HepG2 (cell line): ENCODE measurements around the gene VEGFA. TPM values are rescaled to one million over a fixed set of nuclear protein-coding genes. Genes with fewer than 3 reads are reported as not detected.
A peak's percentile ranks its signal among the peaks of the same experiment; 100 is the strongest.

Experiments used
- ATAC-seq: fragments of 200-7000 bp; cut with Tn5 transposase; 3 replicates; pipeline ENCODE4 v1.9.1; 2020; ENCODE audit warnings: mild to moderate bottlenecking, moderate library complexity
- BruUV-seq: library from RNA; stranded (reverse); fragments of 400-500 nt; replicated peaks from 2 replicates; lab custom pipeline; 2021; lab: Mats Ljungman, UMichigan
- CTCF ChIA-PET: fragments of 300-600 bp; formaldehyde crosslinking; extraction: SDS; loops from one replicate; lab custom pipeline; 2021; ENCODE audit warnings: low total read pairs, inconsistent platforms, low intra/inter-chr PET ratio; lab: Yijun Ruan, JAX
- POLR2A ChIA-PET: fragments of 350-600 bp; sonication (Branson Sonifier 250); formaldehyde crosslinking; loops from one replicate; lab custom pipeline; 2020; ENCODE audit warnings: antibody characterized with exemption, inconsistent platforms; lab: Yijun Ruan, JAX
- DNase-seq: peaks from one replicate; pipeline ENCODE4 v3.0.0-alpha.2; 2015; ENCODE audit warnings: low spot score
- FAIRE-seq: peaks from 3 replicates; lab custom pipeline; 2011; peaks lifted over from hg19 to GRCh38; lab: Jason Lieb, UNC
- H2AFZ ChIP-seq: one replicate; pipeline ENCODE4 v1.6.1; 2011; ENCODE audit warnings: low read length, inconsistent platforms
- H3K27ac ChIP-seq: fragments of 300-600 bp; 3 replicates; pipeline ENCODE4 v1.8.0; 2011; ENCODE audit warnings: mixed run types, mild to moderate bottlenecking, mixed read lengths, low read length, inconsistent platforms; ENCODE audit not compliant: insufficient read depth; ENCODE audit errors: extremely low read length
- H3K27me3 ChIP-seq, 2 experiments: fragments of 200-600 bp in 1 of 2; 2 replicates in 1 of 2; 3 replicates in 1 of 2; pipeline versions ENCODE4 v1.6.0 to v1.8.0; 2011; ENCODE audit warnings: low read length in 2 of 2, mild to moderate bottlenecking in 2 of 2, moderate library complexity in 2 of 2, inconsistent platforms in 1 of 2; ENCODE audit not compliant: insufficient read depth in 2 of 2, control insufficient read depth in 1 of 2
- H3K36me3 ChIP-seq, 2 experiments: fragments of 200-600 bp in 1 of 2; replicated peaks in 1 of 2; 2 replicates in 1 of 2; 3 replicates in 1 of 2; pipeline versions ENCODE4 v1.5.1 to v1.8.0; 2011; ENCODE audit warnings: low read length in 2 of 2, inconsistent platforms in 1 of 2; ENCODE audit not compliant: insufficient read depth in 2 of 2, control insufficient read depth in 1 of 2
- H3K4me1 ChIP-seq: 2 replicates; pipeline ENCODE4 v1.5.1; 2012; ENCODE audit warnings: low read length, inconsistent platforms; ENCODE audit not compliant: insufficient read depth
- H3K4me2 ChIP-seq: 2 replicates; pipeline ENCODE4 v1.6.0; 2011; ENCODE audit warnings: low read depth, low read length, inconsistent platforms
- H3K4me3 ChIP-seq, 3 experiments: fragments of 200-600 bp in 1 of 3; sonication (generic), shearing (Covaris generic) in 1 of 3; replicated peaks in 1 of 3; 2 replicates each; pipeline ENCODE4 v1.5.1; 2011 to 2016; ENCODE audit warnings: low read length in 3 of 3, inconsistent platforms in 2 of 3, low read depth in 2 of 3, mild to moderate bottlenecking in 2 of 3, control low read depth in 1 of 3, mixed read lengths in 1 of 3; ENCODE audit not compliant: insufficient read depth in 1 of 3
- H3K79me2 ChIP-seq: one replicate; pipeline ENCODE4 v1.6.1; 2011; ENCODE audit warnings: low read length, inconsistent platforms; ENCODE audit not compliant: insufficient read depth
- H3K9ac ChIP-seq: 2 replicates; pipeline ENCODE4 v1.6.0; 2011; ENCODE audit warnings: mild to moderate bottlenecking, low read depth, low read length, inconsistent platforms; ENCODE audit not compliant: insufficient read depth
- H3K9me3 ChIP-seq: 2 replicates; pipeline ENCODE4 v1.5.1; 2012; ENCODE audit warnings: mild to moderate bottlenecking, low read length
- H4K20me1 ChIP-seq: 2 replicates; pipeline ENCODE4 v1.6.0; 2011; ENCODE audit warnings: inconsistent platforms, mild to moderate bottlenecking, low read length, moderate library complexity; ENCODE audit not compliant: insufficient read depth
- AGO2 ChIP-seq: fragments of 200-400 bp; formaldehyde crosslinking; optimal IDR thresholded peaks from 2 replicates; pipeline ENCODE3; 2017; ENCODE audit warnings: mild to moderate bottlenecking, low read depth, low read length, moderate library complexity
- DMTF1 ChIP-seq: sonication (generic); formaldehyde crosslinking; IDR thresholded peaks from 2 replicates; pipeline ENCODE4 v1.4.0; 2020; ENCODE audit warnings: mild to moderate bottlenecking, missing genetic modification reagents
- GABPB1 ChIP-seq: IDR thresholded peaks from 2 replicates; pipeline ENCODE4 v1.6.1; 2016; ENCODE audit warnings: mild to moderate bottlenecking, missing genetic modification reagents, moderate library complexity, missing compliant biosample characterization
- GLI4 ChIP-seq: sonication (generic); formaldehyde crosslinking; IDR thresholded peaks from 2 replicates; pipeline ENCODE4 v1.5.1; 2020; ENCODE audit warnings: missing genetic modification reagents, mild to moderate bottlenecking, moderate library complexity, borderline replicate concordance
- HNRNPH1 ChIP-seq: fragments of 200-400 bp; formaldehyde crosslinking; optimal IDR thresholded peaks from 2 replicates; pipeline ENCODE3; 2017; ENCODE audit warnings: mild to moderate bottlenecking, low read depth, low read length
- MIXL1 ChIP-seq: IDR thresholded peaks from 2 replicates; pipeline ENCODE4 v1.6.1; 2016
- MNT ChIP-seq: fragments of 450-650 bp; IDR thresholded peaks from 2 replicates; pipeline ENCODE4 v1.6.1; 2016
- ONECUT2 ChIP-seq: sonication (generic); formaldehyde crosslinking; IDR thresholded peaks from 2 replicates; pipeline ENCODE4 v1.4.0; 2020; ENCODE audit warnings: missing genetic modification reagents
- POLR2G ChIP-seq: fragments of 200-400 bp; formaldehyde crosslinking; IDR thresholded peaks from 2 replicates; pipeline ENCODE4 v1.6.1; 2018; ENCODE audit warnings: mild to moderate bottlenecking, low read depth, low read length, moderate library complexity
- TOE1 ChIP-seq: sonication (generic); formaldehyde crosslinking; IDR thresholded peaks from 2 replicates; pipeline ENCODE4 v1.4.0; 2020; ENCODE audit warnings: mild to moderate bottlenecking, missing genetic modification reagents
- YEATS4 ChIP-seq: sonication (generic); formaldehyde crosslinking; IDR thresholded peaks from 2 replicates; pipeline ENCODE4 v1.4.0; 2020; ENCODE audit warnings: missing genetic modification reagents, borderline replicate concordance
- ZNF18 ChIP-seq: sonication (generic); formaldehyde crosslinking; IDR thresholded peaks from 2 replicates; pipeline ENCODE4 v1.8.0; 2022; ENCODE audit warnings: mild to moderate bottlenecking, missing genetic modification reagents; ENCODE audit not compliant: insufficient replicate concordance
- ZNF205 ChIP-seq: IDR thresholded peaks from 2 replicates; pipeline ENCODE4 v1.6.1; 2018; ENCODE audit warnings: missing biosample characterization, missing genetic modification reagents
- ZNF280D ChIP-seq: sonication (generic); formaldehyde crosslinking; IDR thresholded peaks from 2 replicates; pipeline ENCODE4 v1.5.1; 2020; ENCODE audit warnings: mild to moderate bottlenecking, missing genetic modification reagents
- ZNF335 ChIP-seq: sonication (generic); formaldehyde crosslinking; IDR thresholded peaks from 2 replicates; pipeline ENCODE4 v1.4.0; 2020; ENCODE audit warnings: missing genetic modification reagents
- ZNF768 ChIP-seq: sonication (generic); formaldehyde crosslinking; IDR thresholded peaks from 2 replicates; pipeline ENCODE4 v1.4.0; 2020; ENCODE audit warnings: missing genetic modification reagents
- WGBS: methylation state at CpG from one replicate; pipeline ENCODE4 v1.1.6; 2017; ENCODE audit warnings: low lambda C conversion rate; 5-methylcytosine and 5-hydroxymethylcytosine counted together
- in situ Hi-C: cut with HindIII; loops from 2 replicates; pipeline ENCODE4 v1.10.0; 2017; ENCODE audit warnings: low pct_unique_long_range_greater_than_20kb; ENCODE audit not compliant: extremely low pct_ligation_motif_present
- intact Hi-C: fragments of 100-400 bp; cut with micrococcal nuclease; formaldehyde crosslinking; loops from one replicate; pipeline ENCODE4 v1.10.0; 2022; ENCODE audit not compliant: unreplicated experiment
- polyA plus RNA-seq, 8 experiments: library from polyadenylated mRNA; depleted of rRNA in 3 of 8; stranded (reverse) in 7 of 8; unstranded in 1 of 8; fragments of >200 nt; fragmentation: Illumina TruSeq in 4 of 8; extraction: Trizol in 4 of 8; gene quantifications; 2 replicates each; pipeline versions ENCODE4 v1.2.1 to v1.2.3, GENCODE V29; 2011 to 2016; ENCODE audit warnings: low read depth in 4 of 8, missing spikeins in 1 of 8, mixed read lengths in 1 of 8; ENCODE audit not compliant: insufficient read depth in 1 of 8
- total RNA-seq, 5 experiments: library from RNA; depleted of rRNA; stranded (reverse); fragments of >200 nt; fragmentation: Illumina TruSeq; extraction: Trizol; gene quantifications; 2 replicates each; pipeline ENCODE4 v1.2.3, GENCODE V29; 2016; ENCODE audit warnings: low read depth in 1 of 5

The VEGFA gene
- total and polyA plus RNA-seq, 2 of the 13 experiments (the other 11 are each of a cell fraction or from before 2014, with no cell fraction given) = 68.1 to 629 TPM

GRCh38 chr6:43758617-43759050, 11.4 kb upstream of the VEGFA start:
- no peaks in the 10 kb centered on the region for H3K9me3 ChIP-seq
- no peak overlapping the region for H3K4me3 ChIP-seq
- intact Hi-C loops = loop anchor here (2.0 to 5.0 kb wide), 2 partner anchors 34 to 91 kb away; no protein-coding TSS in a partner anchor
- no peaks in the 10 kb centered on the region for H3K36me3 ChIP-seq
- H3K9ac ChIP-seq = no peak overlapping the region
- H3K79me2 ChIP-seq = no peaks in the 10 kb centered on the region
- CTCF ChIA-PET = interaction anchor here (0.7 to 1.4 kb wide), 2 partner anchors 35 to 92 kb away, joined by 3 to 5 read pairs; no protein-coding TSS in a partner anchor
- POLR2A ChIA-PET = no interaction called here
- no peak overlapping the region for H3K4me2 ChIP-seq
- H3K4me1 ChIP-seq = peaks cover 46% of the 10 kb centered on the region
- no TSS peak for BruUV-seq
- H3K27me3 ChIP-seq = peaks cover 13 to 52% of the 10 kb centered on the region in 2 experiments; a peak in 4 of 5 replicates
- H2AFZ ChIP-seq = no peak overlapping the region
- peak; percentile 15 for FAIRE-seq
- no peaks in the 10 kb centered on the region for H4K20me1 ChIP-seq
- no peak for DNase-seq
- ATAC-seq = peak; percentile 83
- no peak overlapping the region for H3K27ac ChIP-seq
- 37% methylated on average over 7 of the region's 9 CpGs for WGBS
- in situ Hi-C loops = no loop called here
- TF ChIP-seq ZNF18 = no peak
- TF ChIP-seq GABPB1 (CRISPR knock-in tag) = no peak
- no peak for TF ChIP-seq TOE1
- no peak for TF ChIP-seq DMTF1 (CRISPR knock-in tag)
- peak; percentile 29; the same call in 1 of the 2 replicates for TF ChIP-seq ZNF768 (CRISPR knock-in tag)
- no peak for TF ChIP-seq AGO2
- TF ChIP-seq GLI4 = no peak
- TF ChIP-seq POLR2G = no peak
- TF ChIP-seq MIXL1 = no peak
- no peak for TF ChIP-seq ONECUT2 (CRISPR knock-in tag)
- TF ChIP-seq YEATS4 = no peak
- no peak for TF ChIP-seq ZNF280D (CRISPR knock-in tag)
- 0 out of 2 replicates have a peak, but pooled peaks have one; percentile 44 for TF ChIP-seq ZNF335 (CRISPR knock-in tag)
- TF ChIP-seq HNRNPH1 = no peak
- no peak for TF ChIP-seq ZNF205 (CRISPR knock-in tag)
- TF ChIP-seq MNT = no peak
